HCT116 (cell line): Measurements from ENCODE around the gene OXCT2. TPM values are rescaled to one million over a fixed set of nuclear protein-coding genes. Genes with fewer than 3 reads are reported as not detected.

Experiments
- ATAC-seq: fragments of 200-7000 bp; cut with Tn5 transposase; 2 replicates; pipeline ENCODE4 v1.9.1; 2020; ENCODE audit warnings: mild to moderate bottlenecking, moderate library complexity
- BruUV-seq: library from RNA; stranded (reverse); fragments of 400-500 nt; replicated peaks from 2 replicates; lab custom pipeline; 2021; lab: Mats Ljungman, UMichigan
- CTCF ChIA-PET: fragments of 300-600 bp; sonication (Branson Sonifier 250); formaldehyde crosslinking; loops from one replicate; lab custom pipeline; 2021; ENCODE audit warnings: antibody characterized with exemption; lab: Charles Lee
- POLR2A ChIA-PET: fragments of 300-600, 350-600 bp; sonication (Branson Sonifier 250); formaldehyde crosslinking; loops from one replicate; lab custom pipeline; 2021; ENCODE audit warnings: antibody characterized with exemption; lab: Charles Lee
- RAD21 ChIA-PET, 2 experiments: fragments of 300-600 bp; sonication (Branson Sonifier 250); formaldehyde crosslinking; loops; one replicate each; lab custom pipeline; 2023; ENCODE audit warnings: low total read pairs in 2 of 2; ENCODE audit not compliant: uncharacterized antibody in 2 of 2, unreplicated experiment in 2 of 2, low non-redundant PET in 1 of 2; lab: Charles Lee
- DNase-seq: peaks from one replicate; pipeline ENCODE4 v3.0.0-alpha.2; 2010; ENCODE audit warnings: low read depth, low spot score
- H2AFZ ChIP-seq: fragments of 200-600 bp; shearing (Covaris generic), sonication (generic); 2 replicates; pipeline ENCODE4 v1.6.1; 2017; ENCODE audit warnings: low read depth, mixed run types, mixed read lengths, antibody characterized with exemption, low read length; ENCODE audit not compliant: poor library complexity, severe bottlenecking
- H3K27ac ChIP-seq: 2 replicates; pipeline ENCODE4 v1.5.1; 2012; ENCODE audit warnings: low read depth, low read length
- H3K27me3 ChIP-seq: fragments of 200-600 bp; sonication (generic); 2 replicates; pipeline ENCODE4 v1.6.1; 2016; ENCODE audit warnings: mixed run types, low read length, mixed read lengths; ENCODE audit not compliant: insufficient read depth
- H3K36me3 ChIP-seq, 2 experiments: fragments of 200-500 bp in 1 of 2; fragments of 200-600 bp in 1 of 2; sonication (Bioruptor generic) in 1 of 2; sonication (generic) in 1 of 2; 2 replicates each; pipeline versions ENCODE4 v1.5.1 to v1.6.1; 2014 to 2016; ENCODE audit warnings: low read length in 2 of 2, inconsistent platforms in 1 of 2, mixed read lengths in 1 of 2, mixed run types in 1 of 2; ENCODE audit not compliant: insufficient read depth in 2 of 2, control insufficient read depth in 1 of 2
- H3K4me1 ChIP-seq, 2 experiments: fragments of 200-600 bp in 1 of 2; sonication (generic) in 1 of 2; 2 replicates each; pipeline versions ENCODE4 v1.5.1 to v1.6.1; 2012 to 2017; ENCODE audit warnings: low read length in 2 of 2, inconsistent platforms in 1 of 2, mild to moderate bottlenecking in 1 of 2, mixed read lengths in 1 of 2, mixed run types in 1 of 2, moderate library complexity in 1 of 2; ENCODE audit not compliant: insufficient read depth in 2 of 2, control insufficient read depth in 1 of 2
- H3K4me2 ChIP-seq: fragments of 200-600 bp; sonication (generic); 2 replicates; pipeline ENCODE4 v1.6.1; 2017; ENCODE audit warnings: mixed run types, low read length, mixed read lengths
- H3K4me3 ChIP-seq, 2 experiments: fragments of 200-600 bp in 1 of 2; sonication (generic) in 1 of 2; replicated peaks in 1 of 2; 2 replicates each; pipeline ENCODE4 v1.5.1; 2011 to 2016; ENCODE audit warnings: low read length in 2 of 2, control low read depth in 1 of 2, low read depth in 1 of 2, mild to moderate bottlenecking in 1 of 2, mixed read lengths in 1 of 2, mixed run types in 1 of 2
- H3K79me2 ChIP-seq: fragments of 200-600 bp; sonication (generic); 2 replicates; pipeline ENCODE4 v1.6.1; 2017; ENCODE audit warnings: mild to moderate bottlenecking, mixed run types, low read length, moderate library complexity, mixed read lengths; ENCODE audit not compliant: insufficient read depth
- H3K9ac ChIP-seq: fragments of 200-600 bp; sonication (generic); 2 replicates; pipeline ENCODE4 v1.6.1; 2016; ENCODE audit warnings: low read length, mixed read lengths
- H3K9me2 ChIP-seq: fragments of 200-600 bp; sonication (generic), shearing (Covaris generic); 2 replicates; pipeline ENCODE4 v1.6.1; 2017; ENCODE audit warnings: mixed run types, mild to moderate bottlenecking, moderate library complexity; ENCODE audit not compliant: insufficient read depth
- H3K9me3 ChIP-seq, 2 experiments: fragments of 200-500 bp in 1 of 2; fragments of 200-600 bp in 1 of 2; sonication (Bioruptor generic) in 1 of 2; sonication (generic) in 1 of 2; 2 replicates each; pipeline ENCODE4 v1.6.1; 2014 to 2017; ENCODE audit warnings: low read length in 2 of 2, mixed read lengths in 2 of 2, inconsistent platforms in 1 of 2, low read depth in 1 of 2, mild to moderate bottlenecking in 1 of 2, mixed run types in 1 of 2, moderate library complexity in 1 of 2; ENCODE audit not compliant: control insufficient read depth in 1 of 2, insufficient read depth in 1 of 2
- H4K20me1 ChIP-seq: fragments of 200-600 bp; sonication (generic), shearing (Covaris generic); 2 replicates; pipeline ENCODE4 v1.6.1; 2017; ENCODE audit warnings: mixed run types, mild to moderate bottlenecking, moderate library complexity; ENCODE audit not compliant: insufficient read depth
- CEBPB ChIP-seq: IDR thresholded peaks from 2 replicates; pipeline ENCODE4 v1.6.1; 2012; ENCODE audit warnings: low read depth
- EZH2 ChIP-seq: fragments of 200-600 bp; sonication (generic); IDR thresholded peaks from 2 replicates; pipeline ENCODE4 v1.6.1; 2017; ENCODE audit warnings: antibody characterized with exemption, mixed run types
- EZH2phosphoT487 ChIP-seq: fragments of 200-600 bp; IDR thresholded peaks from 2 replicates; pipeline ENCODE4 v1.6.1; 2018; ENCODE audit warnings: antibody characterized with exemption, borderline replicate concordance
- FOSL1 ChIP-seq: IDR thresholded peaks from 2 replicates; pipeline ENCODE4 v1.6.1; 2012; ENCODE audit warnings: low read depth
- JUND ChIP-seq: IDR thresholded peaks from 2 replicates; pipeline ENCODE4 v1.6.1; 2012
- POLR2A ChIP-seq: IDR thresholded peaks from 2 replicates; pipeline ENCODE4 v1.7.0; 2011; ENCODE audit warnings: borderline replicate concordance; ENCODE audit not compliant: insufficient read depth, insufficient read length; ENCODE audit errors: extremely low read depth
- SIN3A ChIP-seq: IDR thresholded peaks from 2 replicates; pipeline ENCODE4 v1.6.1; 2012; ENCODE audit warnings: low read depth
- SP1 ChIP-seq: IDR thresholded peaks from 2 replicates; pipeline ENCODE4 v1.6.1; 2012; ENCODE audit warnings: low read depth
- YY1 ChIP-seq: IDR thresholded peaks from 2 replicates; pipeline ENCODE4 v1.6.1; 2011; ENCODE audit warnings: low read length, low read depth, moderate library complexity, mild to moderate bottlenecking; ENCODE audit not compliant: insufficient replicate concordance; ENCODE audit errors: extremely low read depth
- ZNF274 ChIP-seq: fragments of 200-500 bp; sonication (Bioruptor generic); IDR thresholded peaks from 2 replicates; pipeline ENCODE4 v1.6.1; 2014; ENCODE audit warnings: mild to moderate bottlenecking, low read depth, low read length, inconsistent platforms
- intact Hi-C: fragments of 100-400 bp; cut with micrococcal nuclease; formaldehyde crosslinking; loops from 2 replicates; pipeline ENCODE4 v1.10.0; 2022
- total RNA-seq: library from RNA; stranded (reverse); gene quantifications from one replicate; pipeline ENCODE4 v1.2.1, GENCODE V29; 2021; ENCODE audit not compliant: unreplicated experiment
- TF ChIP-seq, protein P1 (sequence below): IDR thresholded peaks from 2 replicates; pipeline ENCODE4 v1.6.1; 2011; ENCODE audit warnings: mild to moderate bottlenecking, low read length, moderate library complexity; ENCODE audit not compliant: insufficient replicate concordance; ENCODE audit errors: extremely low read depth
- TF ChIP-seq, protein P2 (sequence below), 3 experiments: fragments of 200-600 bp in 1 of 3; sonication (generic) in 1 of 3; IDR thresholded peaks in 2 of 3; conservative IDR thresholded peaks in 1 of 3; 2 replicates each; pipeline ENCODE4 v1.5.1; 2012 to 2017; ENCODE audit warnings: low read depth in 2 of 3, low read length in 2 of 3, antibody characterized with exemption in 1 of 3, borderline replicate concordance in 1 of 3, control low read depth in 1 of 3, mild to moderate bottlenecking in 1 of 3, mixed read lengths in 1 of 3, mixed run types in 1 of 3, moderate library complexity in 1 of 3; ENCODE audit not compliant: insufficient read depth in 1 of 3
- TF ChIP-seq, protein P3 (sequence below): IDR thresholded peaks from 2 replicates; pipeline ENCODE4 v1.6.1; 2012

Gene OXCT2
- total RNA-seq, 1 experiment from 2014 or later = 3.7 TPM

DNA sequence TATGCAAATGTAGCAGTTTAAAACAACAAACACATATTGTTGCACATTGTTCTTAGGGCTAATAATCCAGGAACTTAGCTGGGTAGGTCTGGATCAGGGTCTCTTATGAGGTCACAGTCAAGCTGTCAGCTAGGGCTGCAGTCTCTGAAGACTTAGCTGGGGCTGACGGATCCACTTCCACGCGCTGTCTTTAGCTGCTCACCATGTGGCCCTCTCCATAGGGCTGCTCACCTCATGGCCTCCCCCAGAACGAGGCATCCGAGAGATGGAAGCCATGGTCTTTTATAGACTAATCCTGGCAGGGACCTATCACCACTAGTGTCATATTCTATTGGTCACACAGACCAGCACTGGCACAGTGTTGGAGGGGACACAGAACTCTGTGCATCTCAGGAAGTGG, 8.7 kb upstream of the OXCT2 start:
- Histone ChIP-seq H3K9me2 (no peaks in the 10 kb centered on the region), H4K20me1 (no peaks in the 10 kb centered on the region), H3K4me1 (peaks cover 0 to 5% of the 10 kb centered on the region in 2 experiments; a peak in 2 of 4 replicates), H3K9ac (no peak overlapping the region), H3K9me3 (no peaks in the 10 kb centered on the region), H3K4me2 (no peak overlapping the region), H2AFZ (no peak overlapping the region), H3K27ac (no peak overlapping the region), H3K4me3 (no peak overlapping the region), H3K79me2 (no peaks in the 10 kb centered on the region), H3K36me3 (no peaks in the 10 kb centered on the region), H3K27me3 (no peaks in the 10 kb centered on the region)
- BruUV-seq = no TSS peak
- TF ChIP-seq JUND (no peak), POLR2A (no peak), SIN3A (no peak), CEBPB (no peak), FOSL1 (no peak), EZH2 (no peak), YY1 (no peak), EZH2phosphoT487 (no peak), ZNF274 (no peak), SP1 (no peak)
- TF ChIP-seq, protein P1, sequence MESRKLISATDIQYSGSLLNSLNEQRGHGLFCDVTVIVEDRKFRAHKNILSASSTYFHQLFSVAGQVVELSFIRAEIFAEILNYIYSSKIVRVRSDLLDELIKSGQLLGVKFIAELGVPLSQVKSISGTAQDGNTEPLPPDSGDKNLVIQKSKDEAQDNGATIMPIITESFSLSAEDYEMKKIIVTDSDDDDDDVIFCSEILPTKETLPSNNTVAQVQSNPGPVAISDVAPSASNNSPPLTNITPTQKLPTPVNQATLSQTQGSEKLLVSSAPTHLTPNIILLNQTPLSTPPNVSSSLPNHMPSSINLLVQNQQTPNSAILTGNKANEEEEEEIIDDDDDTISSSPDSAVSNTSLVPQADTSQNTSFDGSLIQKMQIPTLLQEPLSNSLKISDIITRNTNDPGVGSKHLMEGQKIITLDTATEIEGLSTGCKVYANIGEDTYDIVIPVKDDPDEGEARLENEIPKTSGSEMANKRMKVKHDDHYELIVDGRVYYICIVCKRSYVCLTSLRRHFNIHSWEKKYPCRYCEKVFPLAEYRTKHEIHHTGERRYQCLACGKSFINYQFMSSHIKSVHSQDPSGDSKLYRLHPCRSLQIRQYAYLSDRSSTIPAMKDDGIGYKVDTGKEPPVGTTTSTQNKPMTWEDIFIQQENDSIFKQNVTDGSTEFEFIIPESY = no peak
- TF ChIP-seq, protein P2, sequence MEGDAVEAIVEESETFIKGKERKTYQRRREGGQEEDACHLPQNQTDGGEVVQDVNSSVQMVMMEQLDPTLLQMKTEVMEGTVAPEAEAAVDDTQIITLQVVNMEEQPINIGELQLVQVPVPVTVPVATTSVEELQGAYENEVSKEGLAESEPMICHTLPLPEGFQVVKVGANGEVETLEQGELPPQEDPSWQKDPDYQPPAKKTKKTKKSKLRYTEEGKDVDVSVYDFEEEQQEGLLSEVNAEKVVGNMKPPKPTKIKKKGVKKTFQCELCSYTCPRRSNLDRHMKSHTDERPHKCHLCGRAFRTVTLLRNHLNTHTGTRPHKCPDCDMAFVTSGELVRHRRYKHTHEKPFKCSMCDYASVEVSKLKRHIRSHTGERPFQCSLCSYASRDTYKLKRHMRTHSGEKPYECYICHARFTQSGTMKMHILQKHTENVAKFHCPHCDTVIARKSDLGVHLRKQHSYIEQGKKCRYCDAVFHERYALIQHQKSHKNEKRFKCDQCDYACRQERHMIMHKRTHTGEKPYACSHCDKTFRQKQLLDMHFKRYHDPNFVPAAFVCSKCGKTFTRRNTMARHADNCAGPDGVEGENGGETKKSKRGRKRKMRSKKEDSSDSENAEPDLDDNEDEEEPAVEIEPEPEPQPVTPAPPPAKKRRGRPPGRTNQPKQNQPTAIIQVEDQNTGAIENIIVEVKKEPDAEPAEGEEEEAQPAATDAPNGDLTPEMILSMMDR (IDR thresholded peaks at IDR 0.05 in 2 of 3, conservative IDR thresholded peaks at IDR 0.05 in 1 of 3; ENCODE audit: borderline replicate concordance in 1 of 3, insufficient read depth in 1 of 3, low read depth in 2 of 3, low read length in 2 of 3) = no peak
- TF ChIP-seq, protein P3, sequence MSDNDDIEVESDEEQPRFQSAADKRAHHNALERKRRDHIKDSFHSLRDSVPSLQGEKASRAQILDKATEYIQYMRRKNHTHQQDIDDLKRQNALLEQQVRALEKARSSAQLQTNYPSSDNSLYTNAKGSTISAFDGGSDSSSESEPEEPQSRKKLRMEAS = no peak
- POLR2A ChIA-PET = no interaction called here
- intact Hi-C loops = no loop called here
- CTCF ChIA-PET = no interaction called here
- RAD21 ChIA-PET = no interaction called here
- DNase-seq = no peak
- ATAC-seq = no peak
